GM23338 (cell line): ENCODE measurements around the gene NPAS3. TPM values are rescaled to one million over a fixed set of nuclear protein-coding genes. Genes with fewer than 3 reads are reported as not detected.

ENCODE experiments used
- ATAC-seq: fragments of 200-7000 bp; cut with Tn5 transposase; 3 replicates; pipeline ENCODE4 v1.9.1; 2020
- DNase-seq: peaks from one replicate; pipeline ENCODE4 v3.0.0-alpha.2; 2015; ENCODE audit warnings: low spot score
- H2AFZ ChIP-seq: fragments of 200-600 bp; sonication (generic); 2 replicates; pipeline ENCODE4 v1.8.0; 2016; ENCODE audit warnings: antibody characterized with exemption, mild to moderate bottlenecking, moderate library complexity
- H3F3A ChIP-seq: fragments of 200-600 bp; sonication (generic); replicated peaks from 2 replicates; pipeline ENCODE4 v1.8.0; 2017; ENCODE audit warnings: antibody characterized with exemption, mixed run types, low read depth
- H3K27ac ChIP-seq: fragments of 200-600 bp; sonication (generic); 2 replicates; pipeline ENCODE4 v1.6.1; 2016; ENCODE audit warnings: low read depth
- H3K27me3 ChIP-seq: fragments of 200-600 bp; sonication (generic); 2 replicates; pipeline ENCODE4 v1.8.0; 2016; ENCODE audit warnings: mild to moderate bottlenecking, mixed run types, moderate library complexity; ENCODE audit not compliant: insufficient read depth
- H3K36me3 ChIP-seq: fragments of 200-600 bp; sonication (generic); 2 replicates; pipeline ENCODE4 v1.8.0; 2016; ENCODE audit warnings: mild to moderate bottlenecking; ENCODE audit not compliant: insufficient read depth
- H3K4me1 ChIP-seq: fragments of 200-600 bp; sonication (generic); 2 replicates; pipeline ENCODE4 v1.8.0; 2016; ENCODE audit warnings: mild to moderate bottlenecking, moderate library complexity; ENCODE audit not compliant: insufficient read depth
- H3K4me2 ChIP-seq: fragments of 200-600 bp; sonication (generic); 2 replicates; pipeline ENCODE4 v1.7.1; 2017; ENCODE audit warnings: mixed run types
- H3K4me3 ChIP-seq: fragments of 200-600 bp; sonication (generic); 2 replicates; pipeline ENCODE4 v1.6.1; 2016; ENCODE audit warnings: mixed run types
- H3K79me2 ChIP-seq: fragments of 200-600 bp; sonication (generic); replicated peaks from 2 replicates; pipeline ENCODE4 v1.8.0; 2017; ENCODE audit warnings: mild to moderate bottlenecking; ENCODE audit not compliant: insufficient read depth
- H3K9me2 ChIP-seq: fragments of 200-600 bp; sonication (generic); 2 replicates; pipeline ENCODE4 v1.8.0; 2017; ENCODE audit not compliant: insufficient read depth
- H4K20me1 ChIP-seq: fragments of 200-600 bp; sonication (generic); replicated peaks from 2 replicates; pipeline ENCODE4 v1.8.0; 2017; ENCODE audit warnings: mild to moderate bottlenecking; ENCODE audit not compliant: insufficient read depth
- H3K27ac Mint-ChIP-seq: 2 replicates; pipeline ENCODE4 v1.8.0; 2020; ENCODE audit warnings: inconsistent platforms, mild to moderate bottlenecking, moderate library complexity, mixed read lengths
- H3K27me3 Mint-ChIP-seq: 3 replicates; pipeline ENCODE4 v1.8.0; 2022; ENCODE audit warnings: low read depth, mild to moderate bottlenecking, moderate library complexity, mixed read lengths, inconsistent platforms; ENCODE audit not compliant: insufficient read depth, poor library complexity
- H3K36me3 Mint-ChIP-seq: 3 replicates; pipeline ENCODE4 v1.8.0; 2021; ENCODE audit warnings: low read depth, mild to moderate bottlenecking, inconsistent platforms, moderate library complexity, mixed read lengths
- H3K4me1 Mint-ChIP-seq: 3 replicates; pipeline ENCODE4 v1.8.0; 2020; ENCODE audit warnings: mild to moderate bottlenecking, inconsistent platforms, mixed read lengths
- H3K4me3 Mint-ChIP-seq: 3 replicates; pipeline ENCODE4 v1.8.0; 2021; ENCODE audit warnings: moderate library complexity, mild to moderate bottlenecking, inconsistent platforms, mixed read lengths
- H3K9me3 Mint-ChIP-seq: 3 replicates; pipeline ENCODE4 v1.8.0; 2020; ENCODE audit warnings: moderate library complexity, mild to moderate bottlenecking, inconsistent platforms, mixed read lengths
- CREB1 ChIP-seq: fragments of 250-450 bp; sonication (Bioruptor Pico); IDR thresholded peaks from 2 replicates; pipeline ENCODE4 v1.5.0; 2020; ENCODE audit warnings: low read depth, mild to moderate bottlenecking, moderate library complexity
- CTCF ChIP-seq, 2 experiments: fragments of 200-600 bp in 1 of 2; sonication (generic) in 1 of 2; conservative IDR thresholded peaks; 2 replicates each; pipeline versions ENCODE4 v1.5.1 to v1.6.1; 2016 to 2017; ENCODE audit warnings: antibody characterized with exemption in 2 of 2, low read depth in 2 of 2, mild to moderate bottlenecking in 2 of 2, moderate library complexity in 1 of 2
- ETS1 ChIP-seq: IDR thresholded peaks from 2 replicates; pipeline ENCODE4 v1.6.1; 2016; ENCODE audit warnings: antibody characterized with exemption
- EZH2 ChIP-seq: fragments of 200-600 bp; sonication (generic); IDR thresholded peaks from one replicate; pipeline ENCODE4 v1.8.0; 2017; ENCODE audit warnings: antibody characterized with exemption, mild to moderate bottlenecking, low read depth; ENCODE audit not compliant: unreplicated experiment
- NANOG ChIP-seq: IDR thresholded peaks from 2 replicates; pipeline ENCODE4 v1.6.1; 2016; ENCODE audit warnings: antibody characterized with exemption, borderline replicate concordance
- POLR2AphosphoS5 ChIP-seq: IDR thresholded peaks from 2 replicates; pipeline ENCODE4 v1.6.1; 2016; ENCODE audit warnings: antibody characterized with exemption, low read depth
- STAT1 ChIP-seq: IDR thresholded peaks from one replicate; pipeline ENCODE4 v1.6.1; 2016; ENCODE audit warnings: antibody characterized with exemption; ENCODE audit not compliant: unreplicated experiment
- ZNF462 ChIP-seq: fragments of 250-450 bp; sonication (Bioruptor Pico); IDR thresholded peaks from 2 replicates; pipeline ENCODE4 v1.5.0; 2020; ENCODE audit warnings: mild to moderate bottlenecking, moderate library complexity
- polyA plus RNA-seq: library from polyadenylated mRNA; unstranded; fragments of >200 nt; fragmentation: Nextera tagmentation; extraction: Ambion mirVana; gene quantifications from 2 replicates; pipeline ENCODE4 v1.2.1, GENCODE V29; 2016
- total RNA-seq: library from RNA; depleted of rRNA; stranded (reverse); fragments of >200 nt; shearing (Covaris generic); gene quantifications from 2 replicates; pipeline ENCODE4 v1.2.3, GENCODE V29; 2014

Gene NPAS3
- total and polyA plus RNA-seq, 2 experiments from 2014 or later, result 0.17 to 0.19 TPM

- no peak for TF ChIP-seq ZNF462
- no peak for TF ChIP-seq CREB1 (CRISPR knock-in tag)
- TF ChIP-seq ETS1, result no peak
- no peak for TF ChIP-seq EZH2
- no peak for TF ChIP-seq CTCF (conservative IDR thresholded peaks at IDR 0.05; ENCODE audit: low read depth in 2 of 2)
These were observed 291.3 kb downstream of the NPAS3 start (continued) for GRCh38 chr14:33230021-33230420.

- Mint-ChIP-seq H3K27ac (no peak overlapping the region), H3K4me1 (peaks cover 4% of the 10 kb centered on the region), H3K9me3 (no peaks in the 10 kb centered on the region), H3K4me3 (no peak overlapping the region), H3K36me3 (no peaks in the 10 kb centered on the region), H3K27me3 (peaks cover 2% of the 10 kb centered on the region)
- H4K20me1 ChIP-seq, result no peaks in the 10 kb centered on the region
- no peak overlapping the region for H3K4me2 ChIP-seq
- H3K27ac ChIP-seq, result no peak overlapping the region
- H3K4me1 ChIP-seq, result peaks cover 11% of the 10 kb centered on the region
- DNase-seq (no peak), ATAC-seq (no peak)
- no peaks in the 10 kb centered on the region for H3K27me3 ChIP-seq
- H3K9me2 ChIP-seq, result no peaks in the 10 kb centered on the region
- H2AFZ ChIP-seq, result no peak overlapping the region
- no peaks in the 10 kb centered on the region for H3F3A ChIP-seq
- no peak overlapping the region for H3K4me3 ChIP-seq
- no peaks in the 10 kb centered on the region for H3K79me2 ChIP-seq
- H3K36me3 ChIP-seq, result no peaks in the 10 kb centered on the region
- TF ChIP-seq NANOG, result no peak
- no peak for TF ChIP-seq STAT1
- no peak for TF ChIP-seq ETS1
- no peak for TF ChIP-seq POLR2AphosphoS5
These were observed 293.4 kb downstream of the NPAS3 start for GRCh38 chr14:33232031-33232430.
